Neural progenitor cell (in vitro differentiated cells): ENCODE data around the gene MGLL.

ENCODE experiments used
- CTCF ChIP-seq: fragments of 200-600 bp; sonication (generic); IDR thresholded peaks from 2 replicates; pipeline ENCODE4 v1.5.1; 2017; ENCODE audit warnings: antibody characterized with exemption, mild to moderate bottlenecking
- EZH2 ChIP-seq: fragments of 200-600 bp; sonication (generic); IDR thresholded peaks from 2 replicates; pipeline ENCODE4 v1.6.1; 2017; ENCODE audit warnings: antibody characterized with exemption, mild to moderate bottlenecking, moderate library complexity
- EZH2phosphoT487 ChIP-seq: fragments of 200-600 bp; sonication (generic); IDR thresholded peaks from 2 replicates; pipeline ENCODE4 v1.6.1; 2017; ENCODE audit warnings: antibody characterized with exemption

- TF ChIP-seq CTCF (no peak), EZH2phosphoT487 (no peak), EZH2 (no peak)
These were observed 1.4 kb downstream of the MGLL start for GRCh38 chr3:127820826-127821313.
